Measurements from ENCODE around the gene B3GNT2. TPM values are rescaled to one million over a fixed set of nuclear protein-coding genes. Genes with fewer than 3 reads are reported as not detected.

The B3GNT2 gene
- total and polyA plus RNA-seq, 2 donors (not counting 3 experiments of a cell fraction or from before 2014, with no cell fraction given): 9.5 to 21.2 TPM

DNA sequence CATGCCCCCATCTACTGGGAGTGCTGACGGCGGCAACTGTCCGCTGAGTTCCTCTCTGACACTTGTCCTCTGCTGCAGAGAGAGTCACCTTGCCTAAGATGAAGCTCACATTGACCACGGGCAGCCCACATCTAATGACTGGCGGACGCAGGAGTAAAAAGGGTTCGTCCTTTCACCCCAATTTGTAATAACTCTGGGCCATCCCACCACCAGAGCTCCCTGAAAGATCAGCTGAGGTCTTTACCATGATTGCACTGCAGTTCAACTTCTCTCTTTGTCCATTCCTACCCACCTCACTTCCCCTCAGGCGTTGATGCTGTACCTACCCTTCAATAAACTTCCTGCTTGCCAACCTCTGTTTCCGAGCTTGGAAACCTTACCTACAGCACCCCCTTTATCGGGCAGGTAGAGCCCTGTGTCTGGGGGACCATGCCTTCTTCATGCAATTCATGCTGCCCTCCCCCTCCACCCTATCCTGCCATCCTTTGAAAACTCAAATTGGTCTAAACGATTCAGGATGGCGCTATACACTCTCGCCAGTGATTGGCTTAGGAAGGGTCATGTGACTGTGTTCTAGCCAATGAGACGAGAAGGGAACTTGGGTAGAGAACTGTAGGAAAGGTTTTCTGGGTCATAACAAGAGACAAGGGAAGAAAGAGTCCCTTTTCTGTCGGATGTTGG, 10.3 kb upstream of the B3GNT2 start:
- Histone ChIP-seq H3K9me1 (replicated peaks; ENCODE audit: control insufficient read depth, extremely low read depth, insufficient read depth, low read length) (no peaks in the 10 kb centered on the region), H3K4me2 (ENCODE audit: insufficient read depth, low read length) (no peak overlapping the region), H3K4me1 (ENCODE audit: control insufficient read depth, extremely low read depth, insufficient read depth, low read length) (no peaks in the 10 kb centered on the region), H3K36me3 (ENCODE audit: control insufficient read depth in 2 of 2, extremely low read depth in 1 of 2, insufficient read depth in 2 of 2, low read length in 2 of 2) (no peaks in the 10 kb centered on the region), H4K20me1 (replicated peaks; ENCODE audit: control insufficient read depth, extremely low read depth, insufficient read depth, low read length) (no peaks in the 10 kb centered on the region), H3K79me2 (ENCODE audit: control insufficient read depth, insufficient read depth, low read length) (no peaks in the 10 kb centered on the region), H3K27ac (ENCODE audit: insufficient read depth, low read depth, low read length) (no peak overlapping the region), H3K27me3 (ENCODE audit: control insufficient read depth in 2 of 2, insufficient read depth in 2 of 2, low read length in 2 of 2) (peaks cover 10 to 16% of the 10 kb centered on the region in 2 experiments), H3K9ac (replicated peaks; ENCODE audit: extremely low read depth, insufficient read depth, low read length) (no peak overlapping the region), H3K4me3 (replicated peaks in 1 of 3; ENCODE audit: insufficient read depth in 1 of 3, low read depth in 1 of 3, low read length in 3 of 3) (no peak overlapping the region), H2AFZ (ENCODE audit: low read depth, low read length) (no peak overlapping the region), H3K9me3 (replicated peaks; ENCODE audit: control insufficient read depth, insufficient read depth, low read length) (no peaks in the 10 kb centered on the region)
- ChIA-PET CTCF (no interaction called here), POLR2A (no interaction called here)
- DNase-seq (ENCODE audit: low read depth, low spot score): no peak
- dilution Hi-C loops (cut with MboI; ENCODE audit: extremely low pct_ligation_motif_present, low sequenced_read_pairs) (no loop called here), intact Hi-C loops (cut with micrococcal nuclease) (no loop called here)
- no TSS peak for BruUV-seq (replicated peaks)
- TF ChIP-seq MYC (IDR thresholded peaks at IDR 0.05; ENCODE audit: low read depth, low read length) (no peak), POLR2A (IDR thresholded peaks at IDR 0.05; ENCODE audit: low read depth, low read length) (no peak), FOS (IDR thresholded peaks at IDR 0.05; ENCODE audit: borderline replicate concordance, insufficient read depth, low read length) (no peak), JUN (IDR thresholded peaks at IDR 0.05; ENCODE audit: borderline replicate concordance, insufficient read depth, insufficient read length, low read depth) (no peak), EZH2 (IDR thresholded peaks at IDR 0.05; ENCODE audit: borderline replicate concordance, low read depth, low read length, severe bottlenecking) (no peak), MAX (IDR thresholded peaks at IDR 0.05; ENCODE audit: insufficient read depth, insufficient read length) (no peak), POLR2AphosphoS5 (IDR thresholded peaks at IDR 0.05; ENCODE audit: insufficient read depth, low read depth, low read length) (no peak), GATA2 (IDR thresholded peaks at IDR 0.05; ENCODE audit: insufficient read depth, insufficient read length, low read depth, low read length) (no peak)
- TF ChIP-seq, protein P1, sequence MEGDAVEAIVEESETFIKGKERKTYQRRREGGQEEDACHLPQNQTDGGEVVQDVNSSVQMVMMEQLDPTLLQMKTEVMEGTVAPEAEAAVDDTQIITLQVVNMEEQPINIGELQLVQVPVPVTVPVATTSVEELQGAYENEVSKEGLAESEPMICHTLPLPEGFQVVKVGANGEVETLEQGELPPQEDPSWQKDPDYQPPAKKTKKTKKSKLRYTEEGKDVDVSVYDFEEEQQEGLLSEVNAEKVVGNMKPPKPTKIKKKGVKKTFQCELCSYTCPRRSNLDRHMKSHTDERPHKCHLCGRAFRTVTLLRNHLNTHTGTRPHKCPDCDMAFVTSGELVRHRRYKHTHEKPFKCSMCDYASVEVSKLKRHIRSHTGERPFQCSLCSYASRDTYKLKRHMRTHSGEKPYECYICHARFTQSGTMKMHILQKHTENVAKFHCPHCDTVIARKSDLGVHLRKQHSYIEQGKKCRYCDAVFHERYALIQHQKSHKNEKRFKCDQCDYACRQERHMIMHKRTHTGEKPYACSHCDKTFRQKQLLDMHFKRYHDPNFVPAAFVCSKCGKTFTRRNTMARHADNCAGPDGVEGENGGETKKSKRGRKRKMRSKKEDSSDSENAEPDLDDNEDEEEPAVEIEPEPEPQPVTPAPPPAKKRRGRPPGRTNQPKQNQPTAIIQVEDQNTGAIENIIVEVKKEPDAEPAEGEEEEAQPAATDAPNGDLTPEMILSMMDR (IDR thresholded peaks at IDR 0.05; ENCODE audit: extremely low read depth in 1 of 2, insufficient read depth in 1 of 2, low read depth in 1 of 2, low read length in 2 of 2): no peak
- no peak for FAIRE-seq
